ENCODE data around the gene HOXA4. TPM values are rescaled to one million over a fixed set of nuclear protein-coding genes. Genes with fewer than 3 reads are reported as not detected.

HOXA4 gene
- total RNA-seq, 2 experiments from 2014 or later, result 0.17 to 0.53 TPM

GRCh38 chr7:27158436-27159265 is 28.1 kb upstream of the HOXA4 start:
- DNase-seq, result no peak
- H3K4me1 Mint-ChIP-seq, result peaks cover 26% of the 10 kb centered on the region
- H3K36me3 Mint-ChIP-seq, result no peaks in the 10 kb centered on the region
- peaks cover 87% of the 10 kb centered on the region for H3K27me3 Mint-ChIP-seq
- H3K9me3 Mint-ChIP-seq, result no peaks in the 10 kb centered on the region
- POLR2A ChIA-PET, result no interaction called here
- ATAC-seq (ENCODE audit: low read depth), result no peak
- H3K4me3 Mint-ChIP-seq, result peak overlapping the region; percentile 18
- H3K27ac Mint-ChIP-seq, result peak overlapping the region; percentile 58

- H3K9me3 Mint-ChIP-seq, result no peaks in the 10 kb centered on the region
- peaks cover 86% of the 10 kb centered on the region for H3K27me3 Mint-ChIP-seq
- H3K4me3 Mint-ChIP-seq, result peak overlapping the region; percentile 18
- ATAC-seq (ENCODE audit: low read depth) (no peak), DNase-seq (no peak)
- POLR2A ChIA-PET, result no interaction called here
- peaks cover 26% of the 10 kb centered on the region for H3K4me1 Mint-ChIP-seq
- peak overlapping the region; percentile 80 for H3K27ac Mint-ChIP-seq
- H3K36me3 Mint-ChIP-seq, result no peaks in the 10 kb centered on the region
Observed at GRCh38 chr7:27157702-27158431, 27.3 kb upstream of the HOXA4 start.

- no peak for ATAC-seq (ENCODE audit: low read depth)
- Mint-ChIP-seq H3K9me3 (no peaks in the 10 kb centered on the region), H3K27ac (peak overlapping the region; percentile 77), H3K4me1 (peaks cover 27% of the 10 kb centered on the region), H3K27me3 (peaks cover 85% of the 10 kb centered on the region), H3K36me3 (no peaks in the 10 kb centered on the region), H3K4me3 (peak overlapping the region; percentile 28)
- POLR2A ChIA-PET, result no interaction called here
- no peak for DNase-seq
Observed at GRCh38 chr7:27156916-27157701, 26.6 kb upstream of the HOXA4 start.

- peak within 1 kb of the TSS; percentile 79 for H3K27ac Mint-ChIP-seq
- DNase-seq (no peak), ATAC-seq (ENCODE audit: low read depth) (no peak)
- H3K4me3 Mint-ChIP-seq, result peak within 1 kb of the TSS; percentile 28
- POLR2A ChIA-PET, result no interaction called here
- no peaks in the 10 kb centered on the region for H3K9me3 Mint-ChIP-seq
- peaks cover 85% of the 10 kb centered on the region for H3K27me3 Mint-ChIP-seq
- peaks cover 33% of the 10 kb centered on the region for H3K4me1 Mint-ChIP-seq
- H3K36me3 Mint-ChIP-seq, result no peaks in the 10 kb centered on the region
Observed at GRCh38 chr7:27156508-27156898, 25.9 kb upstream of the HOXA4 start, which contains the start of gene HOXA7. TSS of gene HOXA7 (minus strand) at chr7:27156675. CDS start at chr7:27156545, 130 bp downstream.

GRCh38 chr7:27155816-27156507 is 25.4 kb upstream of the HOXA4 start:
- POLR2A ChIA-PET, result interaction anchor here (0.8 kb wide), 1 partner anchor 29 kb away, joined by 4 read pairs; the partner anchor contains the start of gene HOXA11
- Mint-ChIP-seq H3K4me1 (peaks cover 35% of the 10 kb centered on the region), H3K9me3 (no peaks in the 10 kb centered on the region), H3K27ac (peak overlapping the region; percentile 79), H3K36me3 (no peaks in the 10 kb centered on the region), H3K27me3 (peaks cover 88% of the 10 kb centered on the region), H3K4me3 (no peak overlapping the region)
- DNase-seq, result no peak
- no peak for ATAC-seq (ENCODE audit: low read depth)

GRCh38 chr7:27154901-27155815 is 24.6 kb upstream of the HOXA4 start:
- no peak for ATAC-seq (ENCODE audit: low read depth)
- peaks cover 92% of the 10 kb centered on the region for H3K27me3 Mint-ChIP-seq
- POLR2A ChIA-PET, result interaction anchor here (0.6 to 0.8 kb wide), 2 partner anchors 28 to 30 kb away, joined by 4 to 5 read pairs; partner anchors contain the start of gene HOXA11
- H3K36me3 Mint-ChIP-seq, result no peaks in the 10 kb centered on the region
- no peak for DNase-seq
- H3K27ac Mint-ChIP-seq, result peak overlapping the region; percentile 79
- peaks cover 38% of the 10 kb centered on the region for H3K4me1 Mint-ChIP-seq
- no peaks in the 10 kb centered on the region for H3K9me3 Mint-ChIP-seq
- H3K4me3 Mint-ChIP-seq, result peak overlapping the region; percentile 2

GRCh38 chr7:27154369-27154768 is 23.8 kb upstream of the HOXA4 start:
- no peaks in the 10 kb centered on the region for H3K36me3 Mint-ChIP-seq
- H3K4me3 Mint-ChIP-seq, result no peak overlapping the region
- H3K4me1 Mint-ChIP-seq, result peaks cover 36% of the 10 kb centered on the region
- H3K9me3 Mint-ChIP-seq, result no peaks in the 10 kb centered on the region
- peaks cover 92% of the 10 kb centered on the region for H3K27me3 Mint-ChIP-seq
- no peak overlapping the region for H3K27ac Mint-ChIP-seq
- ATAC-seq (ENCODE audit: low read depth) (no peak), DNase-seq (no peak)
- POLR2A ChIA-PET, result no interaction called here

GRCh38 chr7:27153526-27153925 is 23.0 kb upstream of the HOXA4 start:
- ATAC-seq (ENCODE audit: low read depth), result no peak
- no peaks in the 10 kb centered on the region for H3K36me3 Mint-ChIP-seq
- DNase-seq, result no peak
- POLR2A ChIA-PET, result no interaction called here
- no peaks in the 10 kb centered on the region for H3K9me3 Mint-ChIP-seq
- H3K4me1 Mint-ChIP-seq, result peaks cover 33% of the 10 kb centered on the region
- no peak overlapping the region for H3K4me3 Mint-ChIP-seq
- peak overlapping the region; percentile 19 for H3K27ac Mint-ChIP-seq
- peaks cover 92% of the 10 kb centered on the region for H3K27me3 Mint-ChIP-seq

- Mint-ChIP-seq H3K4me3 (no peak overlapping the region), H3K27me3 (peaks cover 92% of the 10 kb centered on the region), H3K9me3 (no peaks in the 10 kb centered on the region), H3K36me3 (no peaks in the 10 kb centered on the region), H3K4me1 (peaks cover 32% of the 10 kb centered on the region), H3K27ac (no peak overlapping the region)
- no peak for ATAC-seq (ENCODE audit: low read depth)
- no peak for DNase-seq
- POLR2A ChIA-PET, result no interaction called here
Observed at GRCh38 chr7:27152816-27153442, 22.4 kb upstream of the HOXA4 start.

GRCh38 chr7:27151931-27152815 is 21.6 kb upstream of the HOXA4 start, which contains the start of gene HOXA3:
TSS of gene HOXA3 (minus strand) at chr7:27152583. CDS start at chr7:27110640, 41,943 bp downstream.
- no peaks in the 10 kb centered on the region for H3K9me3 Mint-ChIP-seq
- peak within 1 kb of the TSS; percentile 73 for H3K4me3 Mint-ChIP-seq
- H3K36me3 Mint-ChIP-seq, result no peaks in the 10 kb centered on the region
- POLR2A ChIA-PET, result no interaction called here
- ATAC-seq (ENCODE audit: low read depth), result no peak
- DNase-seq, result no peak
- peaks cover 90% of the 10 kb centered on the region for H3K27me3 Mint-ChIP-seq
- peaks cover 27% of the 10 kb centered on the region for H3K4me1 Mint-ChIP-seq
- H3K27ac Mint-ChIP-seq, result peak within 1 kb of the TSS; percentile 21

- H3K27ac Mint-ChIP-seq, result peak overlapping the region; percentile 21
- peaks cover 27% of the 10 kb centered on the region for H3K4me1 Mint-ChIP-seq
- no peaks in the 10 kb centered on the region for H3K9me3 Mint-ChIP-seq
- no peaks in the 10 kb centered on the region for H3K36me3 Mint-ChIP-seq
- peak overlapping the region; percentile 73 for H3K4me3 Mint-ChIP-seq
- ATAC-seq (ENCODE audit: low read depth) (no peak), DNase-seq (no peak)
- POLR2A ChIA-PET, result no interaction called here
- H3K27me3 Mint-ChIP-seq, result peaks cover 92% of the 10 kb centered on the region
Observed at GRCh38 chr7:27151341-27151930, 20.9 kb upstream of the HOXA4 start.
